ENCODE data around the gene TNN.

TNN gene

GRCh38 chr1:175168782-175169181 is 101.1 kb downstream of the TNN start:
- no peak for TF ChIP-seq CTCF (IDR thresholded peaks at IDR 0.05; ENCODE audit: low read depth, low read length)
- in situ Hi-C loops (cut with HindIII; ENCODE audit: low sequenced_read_pairs), result no loop called here
- no peak overlapping the region for H3K4me3 ChIP-seq (ENCODE audit: low read depth, low read length)
- DNase-seq (ENCODE audit: low read depth, low spot score), result no peak

GRCh38 chr1:175169286-175170018 is 101.8 kb downstream of the TNN start:
- TF ChIP-seq CTCF (IDR thresholded peaks at IDR 0.05; ENCODE audit: low read depth, low read length), result no peak
- H3K4me3 ChIP-seq (ENCODE audit: low read depth, low read length), result no peak overlapping the region
- peak; percentile 52 for DNase-seq (ENCODE audit: low read depth, low spot score)
- in situ Hi-C loops (cut with HindIII; ENCODE audit: low sequenced_read_pairs), result no loop called here

- TF ChIP-seq CTCF (IDR thresholded peaks at IDR 0.05; ENCODE audit: low read depth, low read length), result no peak
- in situ Hi-C loops (cut with HindIII; ENCODE audit: low sequenced_read_pairs), result no loop called here
- no peak for DNase-seq (ENCODE audit: low read depth, low spot score)
- no peak overlapping the region for H3K4me3 ChIP-seq (ENCODE audit: low read depth, low read length)
These were observed 103.6 kb downstream of the TNN start for GRCh38 chr1:175171036-175171913.

GRCh38 chr1:175172503-175172902 is 104.9 kb downstream of the TNN start:
- in situ Hi-C loops (cut with HindIII; ENCODE audit: low sequenced_read_pairs), result no loop called here
- no peak overlapping the region for H3K4me3 ChIP-seq (ENCODE audit: low read depth, low read length)
- no peak for TF ChIP-seq CTCF (IDR thresholded peaks at IDR 0.05; ENCODE audit: low read depth, low read length)
- DNase-seq (ENCODE audit: low read depth, low spot score), result no peak

- no peak for TF ChIP-seq CTCF (IDR thresholded peaks at IDR 0.05; ENCODE audit: low read depth, low read length)
- no peak for DNase-seq (ENCODE audit: low read depth, low spot score)
- in situ Hi-C loops (cut with HindIII; ENCODE audit: low sequenced_read_pairs), result no loop called here
- H3K4me3 ChIP-seq (ENCODE audit: low read depth, low read length), result no peak overlapping the region
These were observed 105.9 kb downstream of the TNN start for GRCh38 chr1:175173531-175173930.

- DNase-seq (ENCODE audit: low read depth, low spot score), result no peak
- H3K4me3 ChIP-seq (ENCODE audit: low read depth, low read length), result no peak overlapping the region
- in situ Hi-C loops (cut with HindIII; ENCODE audit: low sequenced_read_pairs), result no loop called here
- no peak for TF ChIP-seq CTCF (IDR thresholded peaks at IDR 0.05; ENCODE audit: low read depth, low read length)
These were observed 106.9 kb downstream of the TNN start for GRCh38 chr1:175174309-175175102.
